M059J (cell line): ENCODE measurements around the gene SHANK3. TPM values are rescaled to one million over a fixed set of nuclear protein-coding genes. Genes with fewer than 3 reads are reported as not detected.
"Not testable (repeated sequence)": the region's sequence is repeated elsewhere in the genome, so short reads cannot be mapped to it uniquely, and the experiment has no call there.

ENCODE experiments used
- DNase-seq: peaks from one replicate; pipeline ENCODE4 v3.0.0-alpha.2; 2012; ENCODE audit warnings: low read depth
- total RNA-seq: library from RNA; depleted of rRNA; stranded (reverse); fragments of >200 nt; shearing (Covaris generic); gene quantifications from 2 replicates; pipeline ENCODE4 v1.2.3, GENCODE V29; 2014

SHANK3 gene
- total RNA-seq, 1 experiment from 2014 or later = 0.71 TPM

- no peak for DNase-seq
Observed at GRCh38 chr22:50653256-50653655, 19.4 kb upstream of the SHANK3 start.

- not testable (repeated sequence) for DNase-seq
Observed at GRCh38 chr22:50654664-50655063, 18.0 kb upstream of the SHANK3 start.

DNA sequence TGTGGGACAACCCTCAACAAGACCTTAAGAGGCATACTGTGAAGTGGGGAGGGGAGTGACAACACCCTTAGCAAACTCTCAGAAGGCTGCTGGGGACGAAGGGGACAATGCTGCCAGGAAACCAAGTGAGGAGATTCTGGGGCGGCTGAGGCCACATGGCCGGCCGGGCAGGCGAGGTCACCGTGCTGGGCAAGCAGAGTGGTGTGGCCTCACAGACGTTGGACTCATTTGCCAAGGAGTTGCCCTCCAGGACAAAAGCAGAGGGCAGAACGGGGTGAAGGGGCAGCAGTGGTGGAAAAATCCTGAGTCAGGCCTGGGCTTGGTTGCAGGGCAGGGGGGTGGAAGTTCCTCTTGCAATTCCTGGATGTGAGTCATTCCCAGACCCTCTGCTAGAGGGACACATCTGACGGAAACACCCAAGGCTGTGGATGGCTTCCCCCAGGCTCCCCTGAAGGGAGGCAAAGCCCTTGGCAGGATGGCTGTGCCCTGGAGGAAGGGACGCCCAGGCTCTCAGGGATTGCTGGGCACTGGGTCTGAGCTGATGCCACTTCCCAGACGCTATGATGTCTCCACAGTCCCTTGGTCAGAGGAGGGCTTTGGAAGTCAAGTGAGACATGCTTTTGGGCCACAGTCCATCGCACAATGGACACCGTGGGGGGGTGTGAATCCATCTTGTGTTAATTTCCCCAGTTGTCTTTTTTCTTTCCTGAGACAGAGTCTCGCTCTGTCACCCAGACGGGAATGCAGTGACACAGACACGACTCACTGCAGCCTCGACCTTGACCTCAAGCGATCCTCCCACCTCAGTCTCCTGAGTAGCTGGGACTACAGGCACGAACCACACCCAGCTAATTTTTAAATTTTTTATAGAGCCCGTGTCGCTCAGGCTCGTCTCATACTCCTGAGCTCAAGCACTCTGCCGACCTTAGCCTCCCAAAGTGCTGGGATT is 16.2 kb upstream of the SHANK3 start:
- peak; percentile 86 for DNase-seq

GRCh38 chr22:50657925-50658324 is 14.7 kb upstream of the SHANK3 start:
- no peak for DNase-seq

DNA sequence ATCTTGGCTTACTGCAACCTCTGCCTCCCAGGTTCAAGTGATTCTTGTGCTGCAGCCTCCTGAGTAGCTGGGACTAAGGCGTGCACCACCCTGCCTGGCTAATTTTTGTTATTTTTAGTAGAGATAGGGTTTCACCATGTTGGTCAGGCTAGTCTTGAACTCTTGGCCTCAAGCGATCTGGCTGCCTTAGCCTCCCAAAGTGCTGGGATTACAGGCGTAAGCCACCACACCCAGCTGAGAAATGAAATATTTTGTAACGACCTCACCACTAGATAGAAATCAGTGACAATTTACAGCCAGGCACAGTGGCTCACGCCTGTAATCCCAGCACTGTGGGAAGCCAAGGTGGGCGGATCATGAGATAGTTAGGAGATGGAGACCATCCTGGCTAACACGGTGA is 12.9 kb upstream of the SHANK3 start:
- DNase-seq = not testable (repeated sequence)

- DNase-seq = no peak
Observed at GRCh38 chr22:50660306-50660705, 12.3 kb upstream of the SHANK3 start.

DNA sequence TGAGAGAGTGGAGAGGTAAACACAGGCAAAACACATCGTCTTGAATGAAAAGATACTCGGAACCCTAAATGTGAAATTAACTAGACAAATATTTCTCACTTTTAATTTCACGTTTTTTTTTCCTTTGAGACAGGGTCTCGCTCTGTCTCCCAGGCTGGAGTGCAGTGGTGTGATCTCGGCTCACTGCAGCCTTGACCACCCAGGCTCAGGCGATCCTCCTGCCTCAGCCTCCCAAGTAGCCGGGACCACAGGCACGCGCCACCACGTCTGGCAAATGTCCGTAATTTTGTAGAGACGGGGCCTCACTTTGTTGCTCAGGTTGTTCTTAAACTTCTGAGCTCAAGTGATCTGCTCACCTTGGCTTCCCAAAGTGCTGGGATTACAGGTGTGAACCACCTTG is 7.4 kb upstream of the SHANK3 start:
- no peak for DNase-seq

DNA sequence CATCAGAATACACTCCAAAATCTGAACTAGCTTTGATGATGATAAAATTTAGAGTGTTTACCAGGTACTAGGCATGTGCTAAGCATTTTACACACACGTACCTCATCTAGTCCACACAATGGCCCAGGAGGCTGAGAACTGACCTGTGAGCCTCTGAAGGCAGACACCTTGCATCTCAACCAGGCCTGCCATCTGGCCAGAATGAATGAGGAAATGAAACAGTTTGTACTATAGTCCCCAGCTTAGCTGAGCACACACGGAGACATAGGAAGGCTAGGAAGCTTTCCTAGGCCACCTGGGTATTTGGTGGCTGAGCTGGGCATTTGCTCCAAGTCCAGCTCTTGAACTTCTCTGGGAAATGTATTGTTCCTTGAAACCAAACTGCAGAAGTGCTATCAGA is 6.9 kb upstream of the SHANK3 start:
- DNase-seq = no peak

DNA sequence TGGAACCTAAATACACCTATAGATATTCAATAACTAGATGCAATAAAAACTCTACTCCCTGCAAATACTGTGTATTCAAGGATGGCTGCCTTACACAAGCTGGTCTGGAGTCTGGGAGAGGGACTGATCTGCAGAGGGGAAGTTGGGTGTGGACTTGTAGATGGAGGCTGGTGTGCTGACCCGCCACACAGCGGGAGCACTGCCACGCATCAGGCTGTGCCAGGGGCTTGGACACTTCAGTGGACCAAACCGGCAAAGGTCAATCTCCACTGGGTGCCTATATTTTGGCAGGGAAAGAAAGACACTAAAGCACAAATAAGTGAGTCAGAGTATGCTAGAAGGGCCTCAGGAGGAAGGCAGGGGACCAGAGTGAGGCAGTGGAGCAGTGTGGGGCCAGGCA is 2.1 kb upstream of the SHANK3 start:
- no peak for DNase-seq

GRCh38 chr22:50670914-50671538 is 1.6 kb upstream of the SHANK3 start:
- no peak for DNase-seq

DNA sequence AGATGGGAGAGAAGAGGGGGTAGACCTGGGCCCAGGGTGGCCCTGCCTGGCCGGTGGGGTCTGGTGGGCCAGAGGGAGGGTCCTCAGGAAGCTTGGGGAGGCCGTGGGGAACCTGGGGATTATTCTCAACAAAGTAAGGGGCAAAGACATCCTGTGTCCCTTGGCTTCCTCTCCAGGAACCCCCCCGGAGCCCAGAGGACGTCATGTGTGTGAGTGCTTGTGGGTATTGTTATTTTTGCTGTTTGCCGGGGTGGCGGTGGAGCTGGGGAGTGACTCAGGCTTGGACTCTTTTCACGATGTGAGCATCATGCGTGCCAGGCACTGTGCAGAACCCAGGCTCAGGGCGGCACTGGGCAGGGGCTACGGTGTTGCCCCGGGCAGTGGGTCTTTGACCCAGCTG is 982 bp upstream of the SHANK3 start:
- peak; percentile 34 for DNase-seq

DNA sequence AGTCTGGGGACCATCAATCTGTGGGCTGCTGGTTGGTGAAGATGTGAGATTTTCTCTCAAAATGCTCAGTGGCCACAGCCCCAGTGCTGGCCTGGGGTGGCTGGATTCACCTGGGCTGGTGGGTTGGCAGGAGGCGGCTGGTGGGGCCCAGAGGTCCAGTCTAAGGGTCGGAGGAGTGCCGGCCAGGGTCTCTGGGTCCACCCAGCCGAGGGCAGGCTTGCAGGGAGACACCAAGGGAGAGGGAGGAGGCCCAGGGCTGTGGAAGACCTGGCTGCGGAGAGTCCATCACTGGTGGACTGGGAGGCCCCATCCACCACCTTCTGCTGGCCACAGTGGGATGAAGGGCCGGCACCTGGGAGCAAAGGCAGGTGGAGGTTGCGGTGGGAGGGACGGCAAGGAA is 582 bp upstream of the SHANK3 start:
- no peak for DNase-seq

GRCh38 chr22:50673231-50674129 is 857 bp downstream of the SHANK3 start:
- no peak for DNase-seq

DNA sequence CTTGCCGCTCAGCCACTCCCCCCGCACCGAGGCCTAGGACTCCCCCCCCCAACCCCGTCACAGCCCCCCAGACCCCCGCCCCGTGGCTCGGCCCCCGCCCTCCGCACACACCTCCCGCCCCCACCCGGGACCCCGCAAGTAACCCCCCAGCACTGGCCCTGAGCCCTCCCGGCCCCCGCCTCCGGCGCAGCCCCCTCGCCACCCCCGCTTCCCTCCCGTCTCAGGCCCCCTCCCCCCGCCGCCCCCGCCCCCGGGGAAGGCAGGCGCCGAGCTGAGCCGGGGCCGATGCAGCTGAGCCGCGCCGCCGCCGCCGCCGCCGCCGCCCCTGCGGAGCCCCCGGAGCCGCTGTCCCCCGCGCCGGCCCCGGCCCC is 1.5 kb downstream of the SHANK3 start:
- DNase-seq = no peak

- DNase-seq = peak; percentile 42
Observed at GRCh38 chr22:50674606-50675552, 2.3 kb downstream of the SHANK3 start.

DNA sequence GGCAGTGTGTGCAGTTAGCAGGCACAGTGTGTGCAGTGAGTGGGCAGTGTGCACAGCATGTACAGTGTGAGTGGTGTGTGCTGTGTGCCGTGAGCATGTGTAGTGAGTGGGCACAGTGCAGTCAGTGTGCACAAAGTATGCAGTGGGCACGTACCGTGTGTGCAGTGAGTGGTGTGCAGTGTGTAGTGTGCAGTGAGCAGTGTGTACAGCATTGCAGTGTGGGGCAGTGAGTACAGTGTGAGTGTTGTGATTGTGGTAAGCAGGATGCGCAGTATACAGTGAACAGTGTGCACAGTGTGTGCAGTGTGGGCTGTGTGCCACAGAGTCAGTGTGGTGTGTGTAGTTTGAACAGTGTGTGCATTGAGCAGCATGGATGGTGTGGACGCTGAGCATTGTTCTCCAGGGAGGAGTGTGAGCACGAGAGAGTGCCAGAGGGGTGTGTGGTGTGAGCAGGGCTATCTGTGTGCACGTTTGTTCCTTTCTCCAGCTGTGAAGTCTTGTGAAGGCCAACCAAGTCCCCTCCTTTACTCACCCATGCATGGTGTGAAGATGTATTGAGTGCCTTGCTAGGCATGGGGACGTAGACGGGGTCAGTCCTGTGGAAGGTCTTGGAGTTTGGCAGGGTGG is 3.0 kb downstream of the SHANK3 start:
- DNase-seq = no peak

- DNase-seq = no peak
Observed at GRCh38 chr22:50676180-50676636, 3.6 kb downstream of the SHANK3 start.

DNA sequence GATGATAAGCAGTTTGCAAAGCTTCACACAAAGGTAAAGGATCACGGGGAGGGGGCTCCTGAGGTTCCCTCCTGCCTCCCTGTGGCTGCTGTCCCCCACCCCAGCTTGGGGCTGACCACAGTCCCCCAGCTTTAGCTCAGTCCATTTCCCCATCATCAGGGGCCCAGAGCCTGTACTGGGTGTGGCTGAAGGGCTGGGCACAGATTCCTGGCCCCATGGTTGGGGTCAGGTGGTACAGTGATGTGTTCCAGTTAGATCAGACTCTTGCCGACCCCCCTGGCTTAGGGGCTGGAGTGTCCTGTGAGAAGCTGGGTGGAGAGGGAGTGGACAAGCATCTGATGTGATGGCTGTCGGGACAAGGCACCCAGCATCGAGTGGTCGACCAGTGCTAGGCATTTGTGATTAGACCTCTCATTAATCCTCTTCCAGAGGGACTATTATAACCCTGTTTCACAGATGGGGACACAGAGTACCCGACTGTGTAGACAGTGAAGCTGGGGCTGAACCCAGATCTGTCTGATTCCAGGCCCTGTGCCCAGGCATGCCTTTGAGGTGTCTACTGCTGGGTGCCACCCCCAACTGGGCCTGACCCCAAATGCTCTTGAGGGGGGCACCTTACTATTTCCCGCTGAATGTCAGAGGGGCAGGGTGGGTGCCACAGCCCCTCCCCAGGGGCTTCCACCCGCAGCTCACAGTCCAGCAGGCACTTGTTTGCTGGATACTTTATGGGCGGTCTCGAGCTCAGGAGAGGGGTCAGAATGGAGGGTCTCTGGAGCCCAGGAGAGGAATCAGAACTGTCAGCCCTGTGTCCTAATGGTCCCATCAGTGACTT is 4.3 kb downstream of the SHANK3 start:
- no peak for DNase-seq

- DNase-seq = no peak
Observed at GRCh38 chr22:50677493-50678217, 5.0 kb downstream of the SHANK3 start.
